ENCODE data around the gene WFDC8. TPM values are rescaled to one million over a fixed set of nuclear protein-coding genes. Genes with fewer than 3 reads are reported as not detected.

The WFDC8 gene
- not detected for total RNA-seq (ENCODE audit: unreplicated experiment)
- long read RNA-seq = 0 reads

- no peak for TF ChIP-seq CTCF (IDR thresholded peaks at IDR 0.05; ENCODE audit: unreplicated experiment)
- Mint-ChIP-seq H3K4me3 (ENCODE audit: unreplicated experiment) (no peak within 1 kb of the TSS), H3K27me3 (ENCODE audit: unreplicated experiment) (no peaks in the 10 kb centered on the region), H3K27ac (ENCODE audit: unreplicated experiment) (no peak within 1 kb of the TSS), H3K9me3 (ENCODE audit: unreplicated experiment) (no peaks in the 10 kb centered on the region), H3K4me1 (ENCODE audit: unreplicated experiment) (peaks cover 4% of the 10 kb centered on the region), H3K36me3 (ENCODE audit: low read depth, unreplicated experiment) (no peaks in the 10 kb centered on the region)
- DNase-seq (ENCODE audit: low spot score) = no peak
These were observed at the start of gene WFDC8 for GRCh38 chr20:45579184-45579583. Gene WFDC8 (minus strand): TSS chr20:45579284. CDS start chr20:45579247, 37 bp downstream.

GRCh38 chr20:45626540-45626939 is 47.5 kb upstream of the WFDC8 start:
- Mint-ChIP-seq H3K27me3 (ENCODE audit: unreplicated experiment) (no peaks in the 10 kb centered on the region), H3K9me3 (ENCODE audit: unreplicated experiment) (no peaks in the 10 kb centered on the region), H3K4me3 (ENCODE audit: unreplicated experiment) (no peak overlapping the region), H3K4me1 (ENCODE audit: unreplicated experiment) (no peaks in the 10 kb centered on the region), H3K36me3 (ENCODE audit: low read depth, unreplicated experiment) (no peaks in the 10 kb centered on the region), H3K27ac (ENCODE audit: unreplicated experiment) (no peak overlapping the region)
- TF ChIP-seq CTCF (IDR thresholded peaks at IDR 0.05; ENCODE audit: unreplicated experiment) = no peak
- no peak for DNase-seq (ENCODE audit: low spot score)

GRCh38 chr20:45621593-45621992 is 42.5 kb upstream of the WFDC8 start:
- Mint-ChIP-seq H3K4me3 (ENCODE audit: unreplicated experiment) (no peak overlapping the region), H3K27me3 (ENCODE audit: unreplicated experiment) (no peaks in the 10 kb centered on the region), H3K27ac (ENCODE audit: unreplicated experiment) (no peak overlapping the region), H3K9me3 (ENCODE audit: unreplicated experiment) (no peaks in the 10 kb centered on the region), H3K4me1 (ENCODE audit: unreplicated experiment) (no peaks in the 10 kb centered on the region), H3K36me3 (ENCODE audit: low read depth, unreplicated experiment) (no peaks in the 10 kb centered on the region)
- no peak for TF ChIP-seq CTCF (IDR thresholded peaks at IDR 0.05; ENCODE audit: unreplicated experiment)
- DNase-seq (ENCODE audit: low spot score) = no peak

- Mint-ChIP-seq H3K36me3 (ENCODE audit: low read depth, unreplicated experiment) (no peaks in the 10 kb centered on the region), H3K9me3 (ENCODE audit: unreplicated experiment) (no peaks in the 10 kb centered on the region), H3K4me3 (ENCODE audit: unreplicated experiment) (no peak overlapping the region), H3K27me3 (ENCODE audit: unreplicated experiment) (no peaks in the 10 kb centered on the region), H3K27ac (ENCODE audit: unreplicated experiment) (no peak overlapping the region), H3K4me1 (ENCODE audit: unreplicated experiment) (no peaks in the 10 kb centered on the region)
- DNase-seq (ENCODE audit: low spot score) = no peak
- TF ChIP-seq CTCF (IDR thresholded peaks at IDR 0.05; ENCODE audit: unreplicated experiment) = no peak
These were observed 38.5 kb upstream of the WFDC8 start for GRCh38 chr20:45617591-45617990.

- no peak overlapping the region for H3K27ac Mint-ChIP-seq (ENCODE audit: unreplicated experiment)
- H3K4me3 Mint-ChIP-seq (ENCODE audit: unreplicated experiment) = no peak overlapping the region
- no peak for DNase-seq (ENCODE audit: low spot score)
- peaks cover 4% of the 10 kb centered on the region for H3K4me1 Mint-ChIP-seq (ENCODE audit: unreplicated experiment)
- no peak for TF ChIP-seq CTCF (IDR thresholded peaks at IDR 0.05; ENCODE audit: unreplicated experiment)
- no peaks in the 10 kb centered on the region for H3K27me3 Mint-ChIP-seq (ENCODE audit: unreplicated experiment)
- H3K36me3 Mint-ChIP-seq (ENCODE audit: low read depth, unreplicated experiment) = peaks cover 3% of the 10 kb centered on the region
- H3K9me3 Mint-ChIP-seq (ENCODE audit: unreplicated experiment) = peaks cover 3% of the 10 kb centered on the region
These were observed 33.2 kb upstream of the WFDC8 start for GRCh38 chr20:45612314-45612713.

Data from endothelial cell (in vitro differentiated cells).